Esophagus mucosa (tissue), 1 donor: Measurements from ENCODE around the gene RAPGEF4. TPM values are rescaled to one million over a fixed set of nuclear protein-coding genes. Genes with fewer than 3 reads are reported as not detected.

ENCODE experiments used
- ATAC-seq: fragments of 200-7000 bp; cut with Tn5 transposase; one replicate; pipeline ENCODE4 v1.9.1; 2020
- total RNA-seq: library from RNA; stranded (reverse); gene quantifications from one replicate; pipeline ENCODE4 v1.2.4, GENCODE V29; 2023
- donor health status: DM: yes; HTN: yes; CAD: no.

The RAPGEF4 gene
- total RNA-seq, 1 donor from 2014 or later = 3.3 TPM

- no peak for ATAC-seq
These were observed 93.6 kb downstream of the RAPGEF4 start for GRCh38 chr2:172829229-172829628.

- ATAC-seq = no peak
These were observed 94.8 kb downstream of the RAPGEF4 start for GRCh38 chr2:172830482-172830881.

DNA sequence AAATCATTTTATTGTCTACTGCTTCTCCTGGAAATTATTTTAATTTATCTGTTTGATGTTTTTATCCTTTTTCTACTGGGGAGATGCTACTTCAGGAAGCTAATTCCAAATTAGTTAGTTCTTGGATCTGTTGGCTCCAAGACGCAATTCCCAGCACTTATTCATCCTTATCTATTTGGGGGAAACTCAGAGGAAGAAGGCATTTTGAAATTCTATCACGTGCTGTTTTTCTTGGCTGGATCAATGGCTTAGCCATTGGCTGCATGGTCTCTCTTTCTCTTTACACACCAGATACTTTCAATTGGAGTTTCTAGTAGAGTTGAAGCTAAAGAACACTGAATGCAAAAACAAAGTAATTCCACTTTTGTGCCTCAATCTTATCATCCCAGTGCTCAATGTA is 98.3 kb downstream of the RAPGEF4 start:
- ATAC-seq = no peak

- no peak for ATAC-seq
These were observed 99.2 kb downstream of the RAPGEF4 start for GRCh38 chr2:172834881-172835280.

GRCh38 chr2:172836347-172836821 is 100.7 kb downstream of the RAPGEF4 start:
- ATAC-seq = peak; percentile 99

- ATAC-seq = no peak
These were observed 101.2 kb downstream of the RAPGEF4 start for GRCh38 chr2:172836827-172837226.

DNA sequence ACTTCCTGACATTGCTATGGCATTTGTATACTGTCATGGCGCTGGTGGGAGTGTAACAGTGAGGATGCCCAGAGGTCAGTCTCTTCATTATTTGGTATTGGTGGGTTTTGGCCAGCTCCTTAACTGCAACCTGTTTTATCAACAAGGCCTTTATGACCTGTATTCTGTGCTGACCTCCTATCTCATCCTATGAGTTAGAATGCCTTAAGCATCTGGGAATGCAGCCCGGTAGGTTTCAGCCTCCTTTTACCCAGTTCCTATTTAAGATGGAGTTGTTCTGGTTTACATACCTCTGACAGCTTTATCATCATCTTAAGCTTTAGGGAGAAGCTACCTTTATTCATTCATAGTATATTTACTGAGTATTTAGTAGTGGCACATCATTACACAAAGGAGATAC is 103.8 kb downstream of the RAPGEF4 start:
- ATAC-seq = no peak

DNA sequence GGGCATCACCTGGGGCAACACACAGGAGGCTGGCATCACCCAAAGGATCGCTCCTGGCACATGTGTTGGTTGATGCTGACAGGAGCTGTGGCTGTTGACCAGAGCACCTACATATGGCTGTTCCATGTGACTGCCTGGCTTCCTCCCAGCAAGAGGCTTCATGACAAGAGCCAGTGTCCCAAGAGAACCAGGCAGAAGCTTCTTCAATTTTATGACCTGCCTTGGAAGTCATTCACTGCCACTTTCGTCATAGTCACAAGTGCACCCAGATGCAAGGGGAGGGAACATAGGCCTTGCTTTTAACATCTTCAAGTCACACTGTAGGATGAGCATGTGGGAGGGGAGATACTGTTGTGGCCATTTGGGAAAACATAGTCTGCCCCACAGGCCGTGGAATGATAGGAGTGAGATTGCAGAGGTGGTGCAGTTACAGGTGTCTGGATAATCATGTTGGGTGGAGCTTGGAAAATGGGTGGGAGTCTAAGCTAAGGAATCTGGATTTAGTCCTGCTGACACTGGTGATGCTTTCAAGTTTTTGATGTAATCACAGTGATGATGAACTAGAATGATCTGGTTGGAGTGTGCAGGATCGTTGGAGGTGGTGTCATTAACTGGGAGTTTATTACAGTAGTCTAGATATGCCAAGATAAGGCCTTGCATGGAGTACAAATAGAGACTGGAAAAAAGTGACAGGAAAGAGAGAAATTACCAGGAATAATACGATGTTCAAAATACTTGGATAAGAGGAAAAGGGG is 107.0 kb downstream of the RAPGEF4 start:
- ATAC-seq = no peak

GRCh38 chr2:172843266-172843582 is 107.6 kb downstream of the RAPGEF4 start:
- no peak for ATAC-seq

GRCh38 chr2:172843902-172844715 is 108.5 kb downstream of the RAPGEF4 start:
- no peak for ATAC-seq

DNA sequence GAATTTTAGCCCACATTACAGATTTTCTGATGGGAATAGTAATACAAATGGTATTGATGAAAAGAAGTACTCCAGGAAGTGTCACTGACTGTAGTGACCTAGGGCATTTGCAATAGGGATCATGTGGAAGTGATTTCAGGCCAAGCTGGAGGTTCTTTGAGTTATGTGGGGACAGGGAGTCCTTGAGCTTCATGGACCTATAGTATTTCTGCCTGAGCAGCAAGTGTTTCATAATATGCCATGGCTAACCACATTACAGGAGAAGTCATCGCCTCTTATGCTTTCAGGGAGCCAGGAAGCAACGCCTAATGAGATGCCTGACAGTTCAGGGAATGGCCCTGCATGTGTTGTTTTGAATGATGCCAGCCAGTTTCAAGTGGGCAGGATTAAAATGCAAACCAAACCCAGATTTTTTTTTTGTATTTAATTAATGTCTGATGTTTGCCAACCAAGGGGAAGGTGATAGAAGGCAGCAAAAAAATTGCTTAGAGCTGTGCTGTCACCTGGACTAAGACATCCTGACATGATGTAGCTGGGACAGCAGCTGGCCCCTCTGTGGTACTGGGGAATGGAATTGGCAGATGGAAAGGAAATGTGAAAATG is 109.5 kb downstream of the RAPGEF4 start:
- ATAC-seq = no peak

DNA sequence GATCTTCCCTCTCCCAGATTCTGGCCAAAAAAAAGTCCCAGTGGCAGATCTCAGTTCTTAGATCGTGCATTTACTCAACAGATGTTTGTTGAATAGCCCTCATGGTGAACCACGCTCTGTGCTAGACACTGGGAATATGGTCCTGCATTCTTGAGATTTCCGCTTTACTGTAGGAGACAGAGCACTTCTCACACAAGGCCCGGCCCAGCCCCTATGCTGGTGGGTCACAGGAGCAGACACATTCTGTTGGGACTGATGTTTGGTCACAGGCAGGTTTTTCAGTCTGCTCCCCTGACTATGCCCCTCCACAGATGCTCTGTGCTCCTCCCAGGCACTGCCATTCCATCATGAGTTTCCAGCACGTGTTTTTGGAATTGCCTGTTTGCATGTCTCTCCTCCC is 110.9 kb downstream of the RAPGEF4 start:
- no peak for ATAC-seq

GRCh38 chr2:172847188-172847587 is 111.5 kb downstream of the RAPGEF4 start:
- ATAC-seq = peak; percentile 17

DNA sequence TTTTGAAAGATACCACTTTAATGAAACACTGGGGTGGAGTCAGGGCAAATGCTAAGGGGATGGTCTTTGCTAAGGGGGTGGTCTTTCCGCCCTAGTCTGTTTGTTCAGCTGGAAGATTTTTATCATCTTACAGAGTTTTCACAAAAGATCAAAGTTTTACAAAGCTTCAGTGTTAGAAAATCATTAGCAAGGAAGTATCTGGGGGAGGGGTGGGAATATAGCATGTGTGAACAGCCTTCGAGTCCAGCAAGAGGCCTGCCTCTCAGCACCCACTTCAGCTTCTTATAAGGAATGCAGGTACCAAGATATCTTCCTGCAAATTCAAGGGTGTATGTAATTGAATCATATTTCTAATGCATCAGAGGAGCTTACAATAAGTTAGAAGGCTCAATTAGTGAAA is 112.9 kb downstream of the RAPGEF4 start:
- no peak for ATAC-seq

- ATAC-seq = no peak
These were observed 114.0 kb downstream of the RAPGEF4 start for GRCh38 chr2:172849519-172850217.

DNA sequence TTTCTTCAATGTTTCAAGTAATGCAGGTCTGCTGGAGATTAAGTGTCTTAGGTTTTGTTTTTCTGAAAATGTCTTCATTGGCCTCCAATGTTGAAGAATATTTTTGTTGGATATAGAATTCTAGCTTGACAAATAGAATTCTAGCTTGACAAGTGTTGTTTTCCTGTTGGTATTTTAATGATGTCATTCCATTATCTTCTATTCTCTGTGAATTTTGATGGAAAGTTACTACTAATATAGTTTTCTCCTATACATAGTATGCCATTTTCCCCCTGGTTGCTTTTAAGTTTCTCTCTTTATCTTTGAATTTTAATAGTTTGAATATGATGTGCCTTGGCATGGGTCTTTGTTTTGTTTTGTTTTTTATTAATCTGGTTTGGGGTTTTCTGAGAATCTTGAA is 119.9 kb downstream of the RAPGEF4 start:
- no peak for ATAC-seq

GRCh38 chr2:172856606-172857005 is 121.0 kb downstream of the RAPGEF4 start:
- ATAC-seq = peak; percentile 61

- no peak for ATAC-seq
These were observed 122.8 kb downstream of the RAPGEF4 start for GRCh38 chr2:172858473-172858745.

GRCh38 chr2:172859581-172860335 is 124.1 kb downstream of the RAPGEF4 start:
- ATAC-seq = no peak

DNA sequence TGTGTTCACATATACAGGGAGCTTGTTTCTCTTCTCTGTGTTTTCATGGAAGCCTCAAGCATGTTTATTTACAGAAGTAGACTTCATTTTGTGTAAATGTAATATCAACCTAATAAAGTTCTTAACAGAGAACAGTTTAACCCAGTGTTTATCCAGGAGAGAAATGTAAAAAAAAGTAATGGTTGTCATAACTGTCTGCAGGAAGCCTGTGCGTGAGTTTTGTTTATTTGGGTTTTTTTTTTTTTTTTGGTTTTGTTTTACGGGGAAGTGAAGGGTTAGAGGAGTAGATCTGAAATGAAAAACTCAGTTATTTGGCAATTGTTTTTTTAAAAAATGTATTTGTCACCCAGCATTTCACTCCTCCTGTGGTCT is 124.7 kb downstream of the RAPGEF4 start:
- ATAC-seq = no peak

- ATAC-seq = no peak
These were observed 125.5 kb downstream of the RAPGEF4 start for GRCh38 chr2:172861098-172861497.

DNA sequence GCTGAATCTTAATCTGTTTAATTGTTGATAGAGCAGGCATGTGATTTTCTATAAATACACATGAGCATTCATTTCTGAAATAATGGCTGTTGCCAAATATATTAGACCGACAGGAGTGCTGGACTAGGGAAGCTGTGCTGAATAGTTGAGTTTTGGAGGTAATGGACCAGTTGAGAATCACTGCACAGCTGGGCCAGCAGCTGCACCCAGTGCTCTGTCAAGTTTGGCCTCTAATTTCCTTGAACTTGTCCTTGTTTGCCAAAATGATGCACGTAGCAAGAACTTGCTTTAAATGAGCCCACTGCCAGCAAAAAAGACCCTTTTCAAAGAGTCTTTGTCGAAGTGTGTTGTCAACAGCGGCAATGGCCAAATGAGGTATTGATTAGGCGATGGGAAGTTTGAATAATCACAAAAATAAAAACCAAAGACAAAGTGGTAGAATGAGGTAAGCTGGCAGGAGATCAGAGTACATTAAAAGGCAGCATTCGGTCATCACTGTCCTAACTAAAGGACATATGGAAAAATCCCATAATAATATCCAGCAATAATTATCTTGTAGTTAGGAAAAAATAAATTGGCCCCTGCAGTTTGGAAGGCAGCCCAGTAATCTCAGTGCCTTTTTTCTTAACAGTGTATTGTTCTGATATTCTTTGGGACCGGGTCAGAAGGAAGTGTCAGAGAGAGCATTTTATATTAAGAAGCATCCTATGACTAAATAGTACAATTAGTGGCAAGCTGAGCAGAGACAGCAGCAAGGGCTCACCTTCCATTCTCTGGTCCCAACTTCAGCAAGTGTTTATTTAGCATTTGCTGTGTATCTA is 126.2 kb downstream of the RAPGEF4 start:
- no peak for ATAC-seq
